SK-N-SH (cell line): ENCODE measurements around the gene ULK3. TPM values are rescaled to one million over a fixed set of nuclear protein-coding genes. Genes with fewer than 3 reads are reported as not detected.

Experiments used
- CTCF ChIA-PET: fragments of 300-600, 350-600 bp; formaldehyde crosslinking; extraction: SDS; loops from one replicate; lab custom pipeline; 2021; lab: Yijun Ruan, JAX
- POLR2A ChIA-PET: fragments of 350-600 bp; sonication (Branson Sonifier 250); formaldehyde crosslinking; extraction: SDS; loops from one replicate; lab custom pipeline; 2020; ENCODE audit warnings: antibody characterized with exemption, inconsistent platforms; lab: Yijun Ruan, JAX
- DNase-seq: peaks from one replicate; pipeline ENCODE4 v3.0.0; 2012
- H2AFZ ChIP-seq: fragments of 200-600 bp; sonication (generic); 2 replicates; pipeline ENCODE4 v1.8.1; 2016; ENCODE audit warnings: antibody characterized with exemption, mild to moderate bottlenecking, low read depth
- H3F3A ChIP-seq: fragments of 200-600 bp; sonication (generic); replicated peaks from 2 replicates; pipeline ENCODE3; 2016; ENCODE audit warnings: antibody characterized with exemption, mild to moderate bottlenecking; ENCODE audit not compliant: insufficient read depth
- H3K27ac ChIP-seq, 2 experiments: fragments of 200-500 bp in 1 of 2; fragments of 200-600 bp in 1 of 2; sonication (Bioruptor generic) in 1 of 2; sonication (generic), shearing (Covaris generic) in 1 of 2; 2 replicates each; pipeline versions ENCODE4 v1.5.1 to v1.6.1; 2014 to 2016; ENCODE audit warnings: low read depth in 2 of 2, inconsistent platforms in 1 of 2, low read length in 1 of 2, mild to moderate bottlenecking in 1 of 2, mixed read lengths in 1 of 2
- H3K27me3 ChIP-seq: fragments of 200-600 bp; sonication (generic), shearing (Covaris generic); 2 replicates; pipeline ENCODE4 v1.6.1; 2016; ENCODE audit warnings: mixed run types; ENCODE audit not compliant: insufficient read depth
- H3K36me3 ChIP-seq, 2 experiments: fragments of 200-500 bp in 1 of 2; fragments of 200-600 bp in 1 of 2; sonication (Bioruptor generic) in 1 of 2; sonication (generic) in 1 of 2; replicated peaks in 1 of 2; 2 replicates each; pipeline versions ENCODE3 to v1.5.1; 2014 to 2016; ENCODE audit warnings: low read length in 1 of 2, mild to moderate bottlenecking in 1 of 2; ENCODE audit not compliant: insufficient read depth in 2 of 2, control insufficient read depth in 1 of 2
- H3K4me1 ChIP-seq, 2 experiments: fragments of 200-500 bp in 1 of 2; fragments of 200-600 bp in 1 of 2; sonication (Bioruptor generic) in 1 of 2; sonication (generic), shearing (Covaris generic) in 1 of 2; 2 replicates each; pipeline versions ENCODE4 v1.5.1 to v1.6.1; 2014 to 2016; ENCODE audit warnings: low read depth in 1 of 2, low read length in 1 of 2, mixed run types in 1 of 2; ENCODE audit not compliant: insufficient read depth in 2 of 2, control insufficient read depth in 1 of 2
- H3K4me2 ChIP-seq: fragments of 200-600 bp; sonication (generic), shearing (Covaris generic); 2 replicates; pipeline ENCODE4 v1.6.1; 2017; ENCODE audit warnings: mixed run types
- H3K4me3 ChIP-seq, 2 experiments: fragments of 200-500 bp in 1 of 2; fragments of 200-600 bp in 1 of 2; sonication (Bioruptor generic) in 1 of 2; sonication (generic), shearing (Covaris generic) in 1 of 2; 2 replicates each; pipeline versions ENCODE4 v1.5.1 to v1.8.1; 2014 to 2016; ENCODE audit warnings: low read depth in 2 of 2, inconsistent platforms in 1 of 2, low read length in 1 of 2, mild to moderate bottlenecking in 1 of 2, mixed read lengths in 1 of 2, moderate library complexity in 1 of 2
- H3K79me2 ChIP-seq: fragments of 200-600 bp; sonication (generic); 2 replicates; pipeline ENCODE4 v1.8.1; 2017; ENCODE audit warnings: mild to moderate bottlenecking; ENCODE audit not compliant: insufficient read depth
- H3K9ac ChIP-seq: fragments of 200-600 bp; sonication (generic); 2 replicates; pipeline ENCODE4 v1.6.1; 2017; ENCODE audit warnings: mixed run types
- H3K9me2 ChIP-seq: fragments of 200-600 bp; sonication (generic); 2 replicates; pipeline ENCODE4 v1.6.1; 2017; ENCODE audit warnings: mixed run types
- H3K9me3 ChIP-seq: fragments of 200-600 bp; sonication (generic); 2 replicates; pipeline ENCODE4 v1.6.1; 2017; ENCODE audit warnings: mixed run types, mild to moderate bottlenecking, moderate library complexity
- H4K20me1 ChIP-seq: fragments of 200-600 bp; sonication (generic); 2 replicates; pipeline ENCODE4 v1.6.1; 2017; ENCODE audit warnings: mild to moderate bottlenecking, mixed run types; ENCODE audit not compliant: insufficient read depth
- CHD2 ChIP-seq: fragments of 150-350 bp; IDR thresholded peaks from 2 replicates; pipeline ENCODE4 v1.6.1; 2018; ENCODE audit warnings: low read length; ENCODE audit not compliant: partially characterized antibody
- ELF1 ChIP-seq: IDR thresholded peaks from 2 replicates; pipeline ENCODE4 v1.4.0; 2012
- FOSL2 ChIP-seq: IDR thresholded peaks from 2 replicates; pipeline ENCODE4 v1.4.0; 2012; ENCODE audit warnings: low read depth, mild to moderate bottlenecking, moderate library complexity, borderline replicate concordance
- FOXJ3 ChIP-seq: sonication (generic); formaldehyde crosslinking; IDR thresholded peaks from 2 replicates; pipeline ENCODE4 v1.5.1; 2020; ENCODE audit warnings: mild to moderate bottlenecking, missing genetic modification reagents
- FOXM1 ChIP-seq: IDR thresholded peaks from 2 replicates; pipeline ENCODE4 v1.4.0; 2012; ENCODE audit warnings: low read depth, mild to moderate bottlenecking
- JUND ChIP-seq: IDR thresholded peaks from 2 replicates; pipeline ENCODE4 v1.4.0; 2012
- MAX ChIP-seq: IDR thresholded peaks from 2 replicates; pipeline ENCODE4 v1.4.0; 2012; ENCODE audit warnings: low read depth
- MEF2A ChIP-seq: IDR thresholded peaks from 2 replicates; pipeline ENCODE4 v1.4.0; 2012; ENCODE audit warnings: low read depth, borderline replicate concordance
- MXI1 ChIP-seq: IDR thresholded peaks from 2 replicates; pipeline ENCODE4 v1.6.1; 2012; ENCODE audit warnings: mild to moderate bottlenecking, low read depth, low read length, improper control_type of control experiment
- NFIC ChIP-seq: IDR thresholded peaks from 2 replicates; pipeline ENCODE4 v1.4.0; 2012; ENCODE audit warnings: borderline replicate concordance
- NRF1 ChIP-seq: IDR thresholded peaks from 2 replicates; pipeline ENCODE4 v1.6.1; 2012; ENCODE audit warnings: low read depth, mild to moderate bottlenecking, low read length
- RCOR1 ChIP-seq: fragments of 150-350 bp; IDR thresholded peaks from 2 replicates; pipeline ENCODE4 v1.6.1; 2017; ENCODE audit warnings: antibody characterized with exemption, low read length
- REST ChIP-seq: IDR thresholded peaks from 2 replicates; pipeline ENCODE4 v1.6.1; 2012; ENCODE audit warnings: mild to moderate bottlenecking, low read depth, low read length, moderate library complexity
- RFX5 ChIP-seq: IDR thresholded peaks from 2 replicates; pipeline ENCODE4 v1.6.1; 2012; ENCODE audit warnings: mild to moderate bottlenecking, improper control_type of control experiment, low read length
- SIN3A ChIP-seq: IDR thresholded peaks from 2 replicates; pipeline ENCODE4 v1.6.1; 2012; ENCODE audit warnings: low read depth, mild to moderate bottlenecking, low read length, moderate library complexity, borderline replicate concordance
- TAF1 ChIP-seq: IDR thresholded peaks from 2 replicates; pipeline ENCODE4 v1.6.1; 2012; ENCODE audit warnings: low read depth, mild to moderate bottlenecking, low read length, moderate library complexity, borderline replicate concordance
- ZBTB33 ChIP-seq: IDR thresholded peaks from 2 replicates; pipeline ENCODE4 v1.4.0; 2012; ENCODE audit warnings: low read depth, borderline replicate concordance
- WGBS: methylation state at CpG from one replicate; pipeline ENCODE4 v1.1.6; 2017; ENCODE audit warnings: low lambda C conversion rate; 5-methylcytosine and 5-hydroxymethylcytosine counted together
- polyA plus RNA-seq, 3 experiments: library from polyadenylated mRNA; depleted of rRNA; stranded (reverse); fragments of >200 nt; gene quantifications; 2 replicates each; pipeline ENCODE4 v1.2.3, GENCODE V29; 2012
- TF ChIP-seq, protein P1 (sequence below): fragments of 200-600 bp; sonication (generic); IDR thresholded peaks from 2 replicates; pipeline ENCODE4 v1.6.1; 2017; ENCODE audit warnings: antibody characterized with exemption, mild to moderate bottlenecking, moderate library complexity
- TF ChIP-seq, protein P2 (sequence below): fragments of 150-350 bp; IDR thresholded peaks from 2 replicates; pipeline ENCODE4 v1.6.1; 2017; ENCODE audit warnings: antibody characterized with exemption, low read length, low read depth, borderline replicate concordance

Gene ULK3
- polyA plus RNA-seq, 1 of the 3 experiments (the other 2 are of a cell fraction), result 41.3 TPM

DNA sequence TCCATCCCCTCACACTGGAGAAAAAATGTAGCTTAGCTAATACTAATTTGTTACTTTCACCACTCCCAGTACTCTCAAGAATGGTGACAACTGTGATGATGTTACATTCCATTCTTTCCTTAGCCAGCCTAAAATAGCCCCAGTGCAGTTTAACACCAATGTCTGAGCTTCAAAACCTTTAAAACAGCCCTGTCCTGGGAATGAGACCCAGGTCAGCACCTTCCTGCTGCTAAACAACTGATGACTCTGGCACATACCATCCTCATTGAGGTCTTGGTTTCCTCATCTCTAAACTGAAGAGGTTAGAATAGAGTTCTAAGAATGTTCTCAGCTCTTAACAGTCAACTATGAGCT lies 26.4 kb upstream of the ULK3 start:
- Histone ChIP-seq H3K4me2 (no peak overlapping the region), H3K4me3 (no peak overlapping the region), H3K9me3 (no peaks in the 10 kb centered on the region), H3K9me2 (no peaks in the 10 kb centered on the region), H3K9ac (no peak overlapping the region), H3K27ac (no peak overlapping the region; a peak in 1 of 4 replicates), H3K36me3 (peaks cover 8 to 10% of the 10 kb centered on the region in 2 experiments), H3K4me1 (peaks cover 17 to 20% of the 10 kb centered on the region in 2 experiments; a peak in 2 of 4 replicates), H2AFZ (no peak overlapping the region), H3K79me2 (peaks cover 83% of the 10 kb centered on the region), H4K20me1 (peaks cover 45% of the 10 kb centered on the region), H3F3A (peaks cover 2% of the 10 kb centered on the region), H3K27me3 (no peaks in the 10 kb centered on the region)
- POLR2A ChIA-PET, result interaction anchor here (0.5 to 1.4 kb wide), 5 partner anchors 10 to 26 kb away, joined by 3 to 4 read pairs (median 4); partner anchors contain the start of gene MPI
- DNase-seq, result no peak
- TF ChIP-seq SIN3A (no peak), MEF2A (no peak), FOXJ3 (no peak), CHD2 (no peak), NFIC (no peak)
- TF ChIP-seq, protein P1, sequence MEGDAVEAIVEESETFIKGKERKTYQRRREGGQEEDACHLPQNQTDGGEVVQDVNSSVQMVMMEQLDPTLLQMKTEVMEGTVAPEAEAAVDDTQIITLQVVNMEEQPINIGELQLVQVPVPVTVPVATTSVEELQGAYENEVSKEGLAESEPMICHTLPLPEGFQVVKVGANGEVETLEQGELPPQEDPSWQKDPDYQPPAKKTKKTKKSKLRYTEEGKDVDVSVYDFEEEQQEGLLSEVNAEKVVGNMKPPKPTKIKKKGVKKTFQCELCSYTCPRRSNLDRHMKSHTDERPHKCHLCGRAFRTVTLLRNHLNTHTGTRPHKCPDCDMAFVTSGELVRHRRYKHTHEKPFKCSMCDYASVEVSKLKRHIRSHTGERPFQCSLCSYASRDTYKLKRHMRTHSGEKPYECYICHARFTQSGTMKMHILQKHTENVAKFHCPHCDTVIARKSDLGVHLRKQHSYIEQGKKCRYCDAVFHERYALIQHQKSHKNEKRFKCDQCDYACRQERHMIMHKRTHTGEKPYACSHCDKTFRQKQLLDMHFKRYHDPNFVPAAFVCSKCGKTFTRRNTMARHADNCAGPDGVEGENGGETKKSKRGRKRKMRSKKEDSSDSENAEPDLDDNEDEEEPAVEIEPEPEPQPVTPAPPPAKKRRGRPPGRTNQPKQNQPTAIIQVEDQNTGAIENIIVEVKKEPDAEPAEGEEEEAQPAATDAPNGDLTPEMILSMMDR, result no peak
- TF ChIP-seq, protein P2, sequence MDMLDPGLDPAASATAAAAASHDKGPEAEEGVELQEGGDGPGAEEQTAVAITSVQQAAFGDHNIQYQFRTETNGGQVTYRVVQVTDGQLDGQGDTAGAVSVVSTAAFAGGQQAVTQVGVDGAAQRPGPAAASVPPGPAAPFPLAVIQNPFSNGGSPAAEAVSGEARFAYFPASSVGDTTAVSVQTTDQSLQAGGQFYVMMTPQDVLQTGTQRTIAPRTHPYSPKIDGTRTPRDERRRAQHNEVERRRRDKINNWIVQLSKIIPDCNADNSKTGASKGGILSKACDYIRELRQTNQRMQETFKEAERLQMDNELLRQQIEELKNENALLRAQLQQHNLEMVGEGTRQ, result no peak
- CTCF ChIA-PET, result interaction anchor here (0.8 to 2.6 kb wide), 8 partner anchors 11 to 101 kb away, joined by 3 to 16 read pairs (median 6); partner anchors contain the start of genes CSK and ULK3

DNA sequence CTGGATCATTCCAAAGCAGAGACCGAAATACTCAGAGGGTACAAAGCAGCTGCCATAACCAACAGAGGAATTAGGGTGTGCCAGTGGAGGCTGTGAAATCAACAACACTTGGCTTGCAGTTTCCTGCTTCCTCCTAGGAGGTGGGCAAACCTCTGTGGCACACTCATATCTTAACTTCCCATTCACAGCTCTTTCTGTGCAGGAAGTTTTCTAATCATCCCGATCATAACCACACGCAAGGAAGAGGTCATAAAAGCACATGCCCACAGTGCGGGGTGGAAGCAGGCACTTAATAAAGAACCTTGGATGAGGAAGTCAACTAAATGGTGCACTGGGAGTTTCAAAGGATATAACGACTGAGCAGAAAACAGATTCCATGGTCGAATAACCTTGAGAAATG lies 25.1 kb upstream of the ULK3 start:
- ChIA-PET POLR2A (no interaction called here), CTCF (interaction anchor here (0.6 to 2.6 kb wide), 3 partner anchors 9 to 33 kb away, joined by 3 to 16 read pairs (median 3); no protein-coding TSS in a partner anchor)
- H2AFZ ChIP-seq, result no peak overlapping the region
- no peaks in the 10 kb centered on the region for H3K9me3 ChIP-seq
- H3K4me1 ChIP-seq, result peaks cover 16 to 21% of the 10 kb centered on the region in 2 experiments; a peak in 3 of 4 replicates
- 97% methylated on average over 6 of the region's 6 CpGs for WGBS
- H3K36me3 ChIP-seq, result peaks cover 8 to 10% of the 10 kb centered on the region in 2 experiments
- no peak overlapping the region for H3K9ac ChIP-seq
- H3F3A ChIP-seq, result peaks cover 9% of the 10 kb centered on the region
- H3K27me3 ChIP-seq, result no peaks in the 10 kb centered on the region
- no peaks in the 10 kb centered on the region for H3K9me2 ChIP-seq
- DNase-seq, result no peak
- H3K4me2 ChIP-seq, result no peak overlapping the region
- H3K79me2 ChIP-seq, result peaks cover 94% of the 10 kb centered on the region
- H4K20me1 ChIP-seq, result peaks cover 56% of the 10 kb centered on the region
- H3K4me3 ChIP-seq, result no peak overlapping the region
- H3K27ac ChIP-seq, result no peak overlapping the region
- TF ChIP-seq JUND, result no peak
- TF ChIP-seq MAX, result no peak
- TF ChIP-seq FOSL2, result no peak
- TF ChIP-seq REST, result no peak
- TF ChIP-seq ELF1, result no peak
- no peak for TF ChIP-seq FOXM1
- no peak for TF ChIP-seq FOXJ3
- TF ChIP-seq RCOR1, result no peak
- no peak for TF ChIP-seq TAF1
- TF ChIP-seq ZBTB33, result no peak
- no peak for TF ChIP-seq MXI1
- no peak for TF ChIP-seq NRF1
- TF ChIP-seq RFX5, result no peak
